Measurements from ENCODE around the gene PRSS36. TPM values are rescaled to one million over a fixed set of nuclear protein-coding genes. Genes with fewer than 3 reads are reported as not detected.

PRSS36 gene
- total and polyA plus RNA-seq, 7 donors = 0.83 to 10.2 (median 4.7) TPM

DNA sequence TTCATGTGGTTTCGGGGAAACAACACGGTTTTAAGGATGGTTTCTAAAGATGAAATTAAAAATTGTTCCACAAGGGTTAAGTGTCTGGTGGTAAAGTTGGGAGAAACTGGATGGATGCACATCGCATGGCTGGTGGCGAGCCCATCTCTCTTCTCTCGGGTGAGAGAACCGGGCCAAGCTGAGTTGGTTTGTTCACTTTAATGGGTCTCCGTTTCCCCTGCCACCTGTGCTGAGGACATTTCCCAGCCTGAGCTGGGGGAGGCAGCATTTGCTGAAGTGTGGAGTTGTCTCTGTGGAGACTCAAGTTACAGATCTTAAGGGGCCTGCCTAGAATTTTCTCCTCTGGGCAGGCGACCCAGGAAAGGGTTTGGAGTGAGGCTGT is 37.9 kb upstream of the PRSS36 start:
- WGBS, 2 donors = 87 to 89% methylated on average over 8 of the region's 8 CpGs
- Histone ChIP-seq H3K9me3 (no peaks in the 10 kb centered on the region), H3K4me1 (peaks cover 0 to 18% (median 15%) of the 10 kb centered on the region in 4 donors), H3K36me3 (peaks cover 88 to 100% (median 98%) of the 10 kb centered on the region in 4 donors), H3K27me3 (no peaks in the 10 kb centered on the region), H3K27ac (no peak overlapping the region), H3K4me3 (no peak overlapping the region)
- intact Hi-C loops (cut with DNase I) = loop anchor here (2.0 to 10.0 kb wide), 2 partner anchors 13 to 687 kb away; partner anchors contain the start of gene ZNF267
- no peak for TF ChIP-seq EP300 (IDR thresholded peaks at IDR 0.05)
- TF ChIP-seq, protein P1, sequence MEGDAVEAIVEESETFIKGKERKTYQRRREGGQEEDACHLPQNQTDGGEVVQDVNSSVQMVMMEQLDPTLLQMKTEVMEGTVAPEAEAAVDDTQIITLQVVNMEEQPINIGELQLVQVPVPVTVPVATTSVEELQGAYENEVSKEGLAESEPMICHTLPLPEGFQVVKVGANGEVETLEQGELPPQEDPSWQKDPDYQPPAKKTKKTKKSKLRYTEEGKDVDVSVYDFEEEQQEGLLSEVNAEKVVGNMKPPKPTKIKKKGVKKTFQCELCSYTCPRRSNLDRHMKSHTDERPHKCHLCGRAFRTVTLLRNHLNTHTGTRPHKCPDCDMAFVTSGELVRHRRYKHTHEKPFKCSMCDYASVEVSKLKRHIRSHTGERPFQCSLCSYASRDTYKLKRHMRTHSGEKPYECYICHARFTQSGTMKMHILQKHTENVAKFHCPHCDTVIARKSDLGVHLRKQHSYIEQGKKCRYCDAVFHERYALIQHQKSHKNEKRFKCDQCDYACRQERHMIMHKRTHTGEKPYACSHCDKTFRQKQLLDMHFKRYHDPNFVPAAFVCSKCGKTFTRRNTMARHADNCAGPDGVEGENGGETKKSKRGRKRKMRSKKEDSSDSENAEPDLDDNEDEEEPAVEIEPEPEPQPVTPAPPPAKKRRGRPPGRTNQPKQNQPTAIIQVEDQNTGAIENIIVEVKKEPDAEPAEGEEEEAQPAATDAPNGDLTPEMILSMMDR (IDR thresholded peaks at IDR 0.05) = no peak
- no peak for TF ChIP-seq POLR2A (IDR thresholded peaks at IDR 0.05)
- TF ChIP-seq POLR2AphosphoS5 (IDR thresholded peaks at IDR 0.05) = no peak
- no peak for DNase-seq

DNA sequence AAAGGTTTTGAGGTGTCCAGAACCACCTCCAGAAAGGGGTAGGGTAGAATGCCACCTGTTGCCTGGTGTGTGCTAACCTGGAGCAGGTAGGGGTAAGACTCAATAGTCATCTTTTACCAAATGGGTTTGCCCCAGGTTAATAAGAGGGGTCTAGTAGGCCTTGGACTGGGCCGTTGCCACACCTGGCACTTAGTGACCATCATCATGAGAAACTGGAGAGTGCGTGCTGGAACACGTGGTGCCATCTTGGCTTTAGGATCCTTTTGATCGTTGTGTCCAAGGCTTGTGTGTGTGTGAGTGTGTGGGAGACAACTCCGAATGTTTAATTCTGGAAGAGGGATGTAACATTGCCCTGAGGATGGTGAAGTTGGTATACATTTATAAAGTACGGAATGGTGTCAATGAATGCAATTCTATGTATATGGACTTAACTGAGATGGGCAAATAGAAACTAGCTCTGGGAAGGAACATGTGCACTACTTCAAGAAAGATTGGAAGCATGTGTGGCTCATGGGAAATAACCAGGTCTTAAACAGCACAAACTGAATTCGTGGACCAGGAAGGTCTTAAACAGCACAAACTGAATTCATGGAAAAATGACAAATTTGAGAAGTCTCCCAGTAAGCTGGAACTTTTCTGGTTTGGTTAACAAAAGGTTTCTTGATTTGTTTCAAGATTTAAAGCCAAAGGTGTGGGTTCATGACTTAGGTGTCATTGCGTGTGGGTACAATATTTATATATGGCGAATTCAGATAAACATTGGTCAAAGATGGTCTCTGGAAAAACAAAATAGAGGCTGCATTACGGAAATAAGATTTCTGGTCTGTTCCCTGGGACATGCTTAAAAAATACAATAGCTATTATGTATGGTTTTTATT is 37.3 kb upstream of the PRSS36 start:
- no peak overlapping the region for H3K4me3 ChIP-seq
- intact Hi-C loops (cut with DNase I) = loop anchor here (2.0 to 10.0 kb wide), 2 partner anchors 14 to 688 kb away; partner anchors contain the start of gene ZNF267
- DNase-seq = no peak
- peaks cover 82 to 100% (median 95%) of the 10 kb centered on the region in 4 donors for H3K36me3 ChIP-seq
- TF ChIP-seq EP300 (IDR thresholded peaks at IDR 0.05) = no peak
- TF ChIP-seq POLR2AphosphoS5 (IDR thresholded peaks at IDR 0.05) = no peak
- TF ChIP-seq POLR2A (IDR thresholded peaks at IDR 0.05) = no peak
- TF ChIP-seq, protein P1 (IDR thresholded peaks at IDR 0.05) = no peak
- H3K4me1 ChIP-seq = peaks cover 0 to 24% (median 21%) of the 10 kb centered on the region in 4 donors
- no peaks in the 10 kb centered on the region for H3K9me3 ChIP-seq
- WGBS, 2 donors = 87 to 90% methylated on average over 10 of the region's 10 CpGs
- no peaks in the 10 kb centered on the region for H3K27me3 ChIP-seq
- H3K27ac ChIP-seq = no peak overlapping the region

DNA sequence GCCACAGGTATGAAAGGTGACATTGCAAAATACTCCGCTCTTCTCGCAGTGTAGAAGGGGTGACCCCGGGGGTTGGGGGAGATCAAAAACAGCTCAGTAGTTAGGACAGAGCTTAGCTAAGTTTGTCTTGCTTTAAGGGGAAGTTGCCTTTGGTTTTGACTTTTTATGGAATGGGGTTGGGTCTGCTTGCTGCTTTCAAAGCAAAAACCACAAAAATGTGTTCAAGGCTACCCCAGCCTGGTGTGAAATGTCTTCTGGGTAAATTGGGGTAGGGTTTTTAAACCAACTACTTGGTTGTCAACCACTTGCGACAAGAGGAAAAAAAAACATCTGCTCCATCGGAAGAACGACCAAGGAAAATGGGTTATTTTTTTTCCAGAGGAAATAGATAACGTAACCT is 36.3 kb upstream of the PRSS36 start:
- no peak overlapping the region for H3K4me3 ChIP-seq
- 72 to 85% methylated on average over 7 of the region's 7 CpGs for WGBS, 2 donors
- no peak for DNase-seq
- TF ChIP-seq POLR2AphosphoS5 (IDR thresholded peaks at IDR 0.05) = no peak
- TF ChIP-seq, protein P1 (IDR thresholded peaks at IDR 0.05) = no peak
- TF ChIP-seq POLR2A (IDR thresholded peaks at IDR 0.05) = no peak
- no peak for TF ChIP-seq EP300 (IDR thresholded peaks at IDR 0.05)
- H3K27ac ChIP-seq = no peak overlapping the region
- no peaks in the 10 kb centered on the region for H3K9me3 ChIP-seq
- H3K36me3 ChIP-seq = peaks cover 72 to 90% (median 85%) of the 10 kb centered on the region in 4 donors
- intact Hi-C loops (cut with DNase I) = loop anchor here (2.0 to 10.0 kb wide), 2 partner anchors 15 to 689 kb away; partner anchors contain the start of gene ZNF267
- H3K4me1 ChIP-seq = peaks cover 0 to 34% (median 31%) of the 10 kb centered on the region in 4 donors
- no peaks in the 10 kb centered on the region for H3K27me3 ChIP-seq

DNA sequence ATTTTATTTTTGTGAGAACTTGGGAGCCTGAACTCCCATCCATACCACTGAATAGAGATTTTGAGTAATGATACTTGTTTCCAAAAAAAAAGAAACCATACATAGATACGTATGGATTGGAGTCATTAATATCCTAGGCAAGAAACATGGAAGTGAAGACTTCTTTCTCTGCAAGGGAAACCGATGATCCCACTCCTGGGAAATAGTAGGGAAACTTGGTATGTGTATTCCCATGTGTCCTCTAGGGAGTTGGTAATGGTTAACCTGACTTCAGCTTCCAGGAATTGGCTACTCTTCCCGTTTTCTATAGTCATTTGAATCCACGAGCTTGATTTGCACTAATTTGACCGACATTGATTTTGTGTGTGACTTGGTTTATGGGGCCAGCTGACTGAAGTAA is 35.5 kb upstream of the PRSS36 start:
- TF ChIP-seq, protein P1 (IDR thresholded peaks at IDR 0.05) = no peak
- TF ChIP-seq EP300 (IDR thresholded peaks at IDR 0.05) (no peak), POLR2A (IDR thresholded peaks at IDR 0.05) (no peak), POLR2AphosphoS5 (IDR thresholded peaks at IDR 0.05) (no peak)
- DNase-seq = no peak
- H3K27ac ChIP-seq = no peak overlapping the region
- WGBS, 2 donors = 73 to 75% methylated on average over 5 of the region's 5 CpGs
- H3K27me3 ChIP-seq = no peaks in the 10 kb centered on the region
- H3K36me3 ChIP-seq = peaks cover 63 to 81% (median 77%) of the 10 kb centered on the region in 4 donors
- H3K9me3 ChIP-seq = no peaks in the 10 kb centered on the region
- intact Hi-C loops (cut with DNase I) = loop anchor here (10.0 kb wide), 1 partner anchor 689 kb away; the partner anchor contains the start of gene ZNF267
- H3K4me3 ChIP-seq = no peak overlapping the region
- peaks cover 0 to 37% (median 34%) of the 10 kb centered on the region in 4 donors for H3K4me1 ChIP-seq

Data from sigmoid colon (tissue), 7 donors.